HEK293 (cell line): Measurements from ENCODE around the gene ZNF524.

Source experiments
- CTCF ChIP-seq: fragments of 450-650 bp; formaldehyde crosslinking; IDR thresholded peaks from 2 replicates; pipeline ENCODE4 v1.5.1; 2016; ENCODE audit warnings: missing biosample characterization, missing genetic modification characterization
- SCRT1 ChIP-seq: fragments of 450-650 bp; formaldehyde crosslinking; IDR thresholded peaks from 2 replicates; pipeline ENCODE4 v1.5.1; 2016; ENCODE audit warnings: missing biosample characterization, missing genetic modification characterization, borderline replicate concordance
- WT1 ChIP-seq: fragments of 450-650 bp; formaldehyde crosslinking; IDR thresholded peaks from 2 replicates; pipeline ENCODE4 v1.5.1; 2016; ENCODE audit warnings: missing biosample characterization, missing genetic modification characterization
- ZNF114 ChIP-seq: fragments of 450-650 bp; formaldehyde crosslinking; IDR thresholded peaks from 2 replicates; pipeline ENCODE4 v1.5.0; 2017; ENCODE audit warnings: missing biosample characterization, missing genetic modification characterization
- ZNF133 ChIP-seq: fragments of 450-650 bp; formaldehyde crosslinking; IDR thresholded peaks from 2 replicates; pipeline ENCODE4 v1.5.1; 2016; ENCODE audit warnings: missing biosample characterization, missing genetic modification characterization
- ZNF580 ChIP-seq: fragments of 450-650 bp; formaldehyde crosslinking; IDR thresholded peaks from 2 replicates; pipeline ENCODE4 v1.5.1; 2016; ENCODE audit warnings: missing biosample characterization, missing genetic modification characterization
- ZNF654 ChIP-seq: fragments of 450-650 bp; formaldehyde crosslinking; IDR thresholded peaks from 2 replicates; pipeline ENCODE4 v1.5.1; 2016; ENCODE audit warnings: low read depth, missing biosample characterization, missing genetic modification characterization
- ZNF677 ChIP-seq: fragments of 450-650 bp; IDR thresholded peaks from 2 replicates; pipeline ENCODE4 v1.5.0; 2018; ENCODE audit warnings: missing biosample characterization, mild to moderate bottlenecking, missing genetic modification characterization, moderate library complexity

GRCh38 chr19:55597501-55597921 is 2.6 kb upstream of the ZNF524 start:
- TF ChIP-seq SCRT1 (no peak), CTCF (tag by site-specific recombination) (no peak), ZNF133 (tag by site-specific recombination) (no peak), WT1 (tag by site-specific recombination) (no peak), ZNF114 (tag by site-specific recombination) (no peak), ZNF677 (tag by site-specific recombination) (no peak), ZNF580 (tag by site-specific recombination) (no peak), ZNF654 (no peak)
